NCI-H2227 (cell line): ENCODE results near the gene UPF3A.
A peak's percentile ranks its signal among the peaks of the same experiment; 100 is the strongest.
"Not testable (repeated sequence)": the region's sequence is repeated elsewhere in the genome, so short reads cannot be mapped to it uniquely, and the experiment has no call there.

Source experiments
- DNase-seq: peaks from one replicate; lab custom pipeline; 2025; ENCODE audit not compliant: unreplicated experiment; lab: John Stamatoyannopoulos, UW

UPF3A gene

DNA sequence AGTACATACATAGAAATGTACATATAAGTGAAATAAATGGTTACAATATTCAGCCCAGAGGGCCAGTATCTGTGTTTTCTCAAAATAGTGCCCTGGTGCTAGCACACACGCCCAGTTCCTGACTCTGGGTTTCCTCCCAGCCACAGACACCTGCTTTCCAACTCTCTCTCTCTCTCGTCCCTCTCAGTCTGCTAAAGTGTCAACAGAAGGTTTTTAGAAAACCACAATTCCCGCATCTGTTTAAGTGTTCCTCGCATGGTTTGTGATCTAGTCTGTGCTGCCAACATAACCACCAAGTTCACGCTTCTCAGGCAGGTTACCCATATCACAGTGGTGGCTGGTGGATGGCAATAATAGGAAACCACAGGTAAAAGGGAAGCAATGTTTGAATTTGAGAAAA lies 17.8 kb upstream of the UPF3A start:
- DNase-seq = no peak

DNA sequence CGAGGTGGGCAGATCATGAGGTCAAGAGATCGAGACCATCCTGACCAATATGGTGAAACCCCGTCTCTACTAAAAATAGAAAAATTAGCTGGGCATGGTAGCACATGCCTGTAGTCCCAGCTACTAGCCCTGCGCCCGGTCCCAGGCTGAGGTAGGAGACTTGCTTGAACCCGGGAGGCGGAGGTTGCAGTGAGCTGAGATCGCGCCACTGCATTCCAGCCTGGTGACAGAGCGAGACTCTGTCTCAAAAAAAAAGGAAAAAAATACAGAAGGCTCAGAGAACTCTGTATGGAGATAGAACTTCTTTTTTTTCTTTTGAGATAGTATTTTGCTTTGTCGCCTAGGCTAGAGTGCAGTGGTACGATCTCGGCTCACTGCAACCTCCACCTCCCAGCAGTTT lies 17.1 kb upstream of the UPF3A start:
- not testable (repeated sequence) for DNase-seq

DNA sequence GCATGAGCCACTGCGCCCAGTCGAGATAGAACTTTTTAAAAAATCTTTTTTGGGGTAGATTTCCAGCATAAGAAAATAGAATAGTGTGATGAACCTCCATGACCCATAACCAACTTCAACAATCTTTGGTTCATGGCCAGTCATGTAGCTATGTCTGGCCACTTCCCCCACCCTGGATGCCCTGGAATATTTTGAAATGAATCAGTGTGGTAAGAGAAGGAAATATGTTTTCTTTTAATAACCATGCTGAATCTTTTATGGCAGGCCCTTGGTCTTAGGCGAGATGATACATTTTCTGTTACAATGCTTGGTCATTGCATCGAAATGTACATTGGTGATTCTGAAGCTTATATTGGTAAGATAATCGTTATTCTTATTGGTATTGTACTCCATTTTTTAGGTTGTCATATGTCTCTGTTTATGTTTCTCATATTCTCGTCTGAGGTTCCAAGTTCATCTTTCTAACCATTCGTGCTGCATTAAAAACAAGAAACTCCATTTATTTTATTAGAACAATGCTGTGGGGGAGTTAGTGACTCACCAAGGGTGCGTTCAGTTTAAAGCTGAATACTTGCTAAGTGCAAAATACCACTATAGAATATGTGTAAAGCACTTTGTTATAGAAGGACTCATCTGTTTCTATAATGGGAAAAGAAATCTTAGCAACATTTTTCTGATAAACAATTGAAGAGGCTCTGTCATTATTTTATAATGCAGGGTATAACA lies 16.4 kb upstream of the UPF3A start:
- no peak for DNase-seq

- DNase-seq = no peak
Observed at GRCh38 chr13:114266241-114266640, 15.2 kb upstream of the UPF3A start.

GRCh38 chr13:114268344-114269280 lies 12.8 kb upstream of the UPF3A start:
- no peak for DNase-seq

DNA sequence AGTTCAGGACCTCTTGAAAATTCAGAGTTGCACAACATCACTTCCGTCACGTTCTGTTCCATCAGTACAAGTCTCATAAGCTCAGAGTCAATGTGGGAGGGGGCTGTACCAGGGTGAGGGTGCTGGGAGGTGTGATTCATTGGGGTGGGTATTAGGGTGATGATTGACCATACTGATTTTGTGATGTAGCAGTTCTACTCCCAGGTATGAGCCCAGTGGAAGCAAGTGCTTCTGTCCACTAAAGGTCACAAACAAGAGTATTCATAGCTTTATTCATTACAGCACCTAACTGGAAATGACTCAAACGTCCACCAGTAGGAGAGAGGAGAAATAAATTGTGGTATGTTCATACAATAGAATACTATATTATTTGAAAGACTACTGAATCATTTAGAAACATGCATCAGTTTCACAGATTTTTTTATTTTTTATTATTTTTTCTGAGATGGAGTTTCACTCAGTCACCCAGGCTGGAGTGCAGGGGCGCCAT lies 12.1 kb upstream of the UPF3A start:
- DNase-seq = no peak

DNA sequence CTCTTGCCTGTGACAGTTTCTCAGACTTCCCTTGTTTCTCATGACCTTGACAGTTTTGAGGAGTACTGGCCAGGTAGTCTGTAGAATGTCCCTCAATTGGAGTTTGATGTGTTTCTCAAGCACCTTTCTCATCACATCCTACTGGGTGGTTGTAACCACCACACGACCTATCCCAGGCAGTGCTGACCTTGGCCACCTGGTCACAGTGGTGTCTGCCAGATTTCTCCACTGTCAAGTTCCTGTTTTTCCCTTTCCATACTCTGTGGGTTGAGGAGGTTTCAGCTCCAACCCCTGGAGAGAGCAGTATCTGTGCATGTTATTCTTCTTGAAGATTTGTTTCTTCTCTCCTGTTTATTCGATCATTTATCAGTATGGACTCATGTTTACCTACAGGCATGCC lies 8.4 kb upstream of the UPF3A start:
- no peak for DNase-seq

DNA sequence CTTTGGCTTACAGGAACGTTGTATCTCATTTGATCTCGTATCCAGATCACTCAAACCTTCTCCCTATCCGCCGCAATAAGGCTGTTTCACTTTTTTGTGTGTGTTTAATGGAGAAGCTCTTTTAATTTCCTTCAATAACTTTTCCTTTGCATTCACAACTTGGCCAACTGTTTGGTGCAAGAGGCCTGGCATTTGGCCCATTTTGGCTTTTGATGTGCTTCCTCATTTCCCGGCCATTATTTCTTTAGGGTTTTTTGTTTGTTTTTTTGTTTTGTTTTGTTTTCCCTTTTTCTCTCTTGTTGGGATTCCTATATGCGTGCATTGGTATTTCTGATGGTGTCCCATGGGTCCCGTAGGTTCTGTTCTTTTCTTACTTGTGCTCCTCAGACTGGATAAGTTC lies 6.1 kb upstream of the UPF3A start:
- no peak for DNase-seq

- DNase-seq = no peak
Observed at GRCh38 chr13:114279146-114279545, 2.3 kb upstream of the UPF3A start.

- DNase-seq = no peak
Observed at GRCh38 chr13:114279758-114280355, 1.5 kb upstream of the UPF3A start.

DNA sequence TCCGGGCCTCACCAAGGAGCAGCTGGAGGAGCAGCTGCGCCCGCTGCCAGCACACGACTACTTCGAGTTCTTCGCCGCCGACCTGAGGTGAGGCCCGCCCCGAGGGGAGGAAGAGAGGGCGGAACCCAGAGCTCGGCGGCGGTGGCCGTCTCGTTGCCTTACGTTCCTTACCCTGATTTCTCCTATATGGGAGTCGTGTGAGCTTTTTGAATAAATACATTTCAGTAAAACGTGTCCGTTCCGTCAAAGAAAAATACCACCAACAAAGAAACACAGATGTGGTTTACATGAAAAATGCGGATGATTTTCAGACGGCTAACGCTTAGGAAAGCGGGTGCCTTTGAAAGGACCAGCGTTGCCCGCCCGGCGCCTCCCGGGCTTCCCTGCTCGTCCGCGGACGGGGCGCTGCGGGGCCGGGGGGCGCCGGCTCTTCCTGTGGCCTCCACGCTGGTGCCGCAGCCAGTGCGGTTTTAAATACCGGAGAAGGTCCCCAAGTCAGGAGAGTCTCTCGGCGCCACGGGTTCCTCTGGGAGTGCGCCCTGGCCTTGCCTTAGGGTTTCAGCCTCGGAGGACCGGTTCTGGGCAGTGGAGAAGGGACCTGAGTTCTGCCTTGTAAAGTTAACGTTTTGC lies 755 bp downstream of the UPF3A start:
- peak; percentile 94 for DNase-seq

GRCh38 chr13:114283576-114283975 lies 2.2 kb downstream of the UPF3A start:
- no peak for DNase-seq

GRCh38 chr13:114284680-114285079 lies 3.3 kb downstream of the UPF3A start:
- DNase-seq = no peak

GRCh38 chr13:114285166-114285808 lies 3.9 kb downstream of the UPF3A start:
- DNase-seq = no peak

- no peak for DNase-seq
Observed at GRCh38 chr13:114286808-114287207, 5.4 kb downstream of the UPF3A start.

DNA sequence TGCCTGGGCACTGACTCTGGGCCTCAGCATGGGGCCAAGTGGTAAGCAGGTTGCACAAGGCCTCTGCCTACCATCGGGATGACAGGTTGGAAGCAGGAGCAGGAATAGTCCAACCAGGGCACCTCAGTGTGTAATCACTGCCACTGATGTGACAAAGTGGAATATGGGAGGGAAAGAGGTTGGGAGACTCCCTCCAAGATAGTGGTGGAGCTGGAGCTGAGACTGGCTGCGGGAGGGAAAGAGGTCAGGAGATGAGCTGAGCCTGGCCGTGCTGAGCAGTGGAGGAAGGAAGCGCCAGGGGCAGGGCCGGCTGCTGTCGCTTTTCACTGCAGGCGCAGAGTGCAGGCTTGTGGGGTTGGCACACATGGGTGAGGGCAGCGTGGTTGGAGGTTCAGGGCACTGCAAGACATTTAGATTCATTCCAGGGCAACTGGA lies 6.8 kb downstream of the UPF3A start:
- no peak for DNase-seq

- DNase-seq = no peak
Observed at GRCh38 chr13:114296448-114296847, 15.0 kb downstream of the UPF3A start.

GRCh38 chr13:114296902-114297301 lies 15.5 kb downstream of the UPF3A start:
- DNase-seq = no peak

GRCh38 chr13:114298866-114299265 lies 17.5 kb downstream of the UPF3A start:
- DNase-seq = no peak

DNA sequence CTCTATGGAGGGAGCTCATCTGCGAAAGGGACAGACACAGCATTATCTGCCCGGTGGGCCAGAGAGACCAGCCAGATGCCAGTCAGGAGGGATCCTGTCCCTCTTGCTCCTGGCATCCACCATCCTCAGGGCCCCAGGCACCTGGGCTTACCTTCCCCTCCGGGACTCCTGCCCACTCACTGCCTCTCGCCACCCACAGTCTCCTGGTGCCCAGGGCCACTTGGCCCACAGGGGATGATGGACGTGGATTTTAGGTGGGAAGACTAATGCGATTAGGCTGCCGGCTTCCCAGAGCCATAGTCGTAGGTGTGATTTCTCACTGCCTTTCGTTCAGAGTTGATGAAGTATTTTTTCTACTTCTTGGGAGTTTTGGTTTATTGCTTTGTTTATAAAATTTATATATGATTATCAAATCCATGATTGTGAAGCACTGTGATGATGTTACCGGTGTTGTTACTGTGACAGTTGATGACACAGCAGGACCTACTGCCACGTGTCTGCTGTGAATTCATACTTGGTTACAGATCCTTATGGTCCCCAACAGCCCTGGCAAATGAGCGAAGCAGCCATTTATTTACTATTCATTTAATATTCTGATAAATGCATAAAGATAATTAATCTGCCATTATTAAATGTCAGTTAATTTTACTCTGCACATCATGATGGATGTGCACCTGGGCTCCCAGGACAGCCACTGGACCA lies 18.4 kb downstream of the UPF3A start:
- no peak for DNase-seq
